PFSK-1 (cell line): ENCODE data around the gene NTN1.

Source experiments
- POLR2AphosphoS5 ChIP-seq: IDR thresholded peaks from 2 replicates; pipeline ENCODE4 v1.6.1; 2012; ENCODE audit warnings: low read depth, mild to moderate bottlenecking, control low read depth, low read length, moderate library complexity
- SIN3A ChIP-seq: IDR thresholded peaks from 2 replicates; pipeline ENCODE4 v1.6.1; 2012; ENCODE audit warnings: mild to moderate bottlenecking, low read length, moderate library complexity, borderline replicate concordance; ENCODE audit not compliant: insufficient read depth
- TAF1 ChIP-seq: IDR thresholded peaks from 2 replicates; pipeline ENCODE4 v1.6.1; 2012; ENCODE audit warnings: low read length, control low read depth, borderline replicate concordance; ENCODE audit not compliant: insufficient read depth
- TF ChIP-seq, protein P1 (sequence below), 2 experiments: IDR thresholded peaks; 2 replicates each; pipeline versions ENCODE4 v1.6.1 to v1.8.0; 2011 to 2012; ENCODE audit warnings: low read depth in 2 of 2, low read length in 2 of 2, control low read depth in 1 of 2, inconsistent platforms in 1 of 2, mild to moderate bottlenecking in 1 of 2, moderate library complexity in 1 of 2; ENCODE audit not compliant: insufficient read depth in 1 of 2

DNA sequence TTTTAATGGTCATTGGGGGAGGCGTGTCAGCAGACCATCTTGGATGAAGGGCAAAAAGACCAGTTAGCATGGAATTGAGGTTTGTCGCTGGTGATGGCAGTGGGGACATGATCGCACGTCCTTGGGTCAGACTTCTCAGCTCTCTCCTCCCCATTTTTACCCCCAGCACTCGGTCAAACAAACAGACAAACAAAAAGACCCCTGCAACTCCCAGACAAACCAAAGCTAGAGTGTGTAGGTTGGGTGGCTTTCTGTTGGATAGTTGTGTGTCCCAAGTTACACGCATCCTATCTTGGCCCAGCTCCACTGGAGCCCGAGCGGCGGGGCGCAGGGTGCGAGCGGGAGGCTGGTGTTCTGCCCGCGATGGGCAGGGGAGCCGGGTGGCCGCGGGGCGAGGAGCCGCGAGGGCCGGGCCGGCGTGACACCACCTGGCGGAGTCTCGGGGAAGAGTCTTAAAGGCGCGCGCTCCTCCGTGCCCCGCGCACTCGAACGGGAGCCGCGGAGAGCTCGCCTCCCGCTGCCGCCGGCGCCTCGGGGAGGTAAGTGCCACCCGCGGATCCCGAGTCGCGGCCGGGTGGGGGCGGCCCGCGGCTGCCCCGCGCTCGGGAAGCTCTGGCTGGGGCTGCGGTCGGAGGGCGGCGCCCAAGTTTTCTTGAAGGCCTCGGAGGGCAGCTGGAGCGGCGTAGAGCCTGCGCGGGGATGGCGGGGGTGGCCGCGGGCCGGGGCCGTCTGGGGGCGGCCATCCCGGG, 18.5 kb upstream of the NTN1 start:
- TF ChIP-seq, protein P1, sequence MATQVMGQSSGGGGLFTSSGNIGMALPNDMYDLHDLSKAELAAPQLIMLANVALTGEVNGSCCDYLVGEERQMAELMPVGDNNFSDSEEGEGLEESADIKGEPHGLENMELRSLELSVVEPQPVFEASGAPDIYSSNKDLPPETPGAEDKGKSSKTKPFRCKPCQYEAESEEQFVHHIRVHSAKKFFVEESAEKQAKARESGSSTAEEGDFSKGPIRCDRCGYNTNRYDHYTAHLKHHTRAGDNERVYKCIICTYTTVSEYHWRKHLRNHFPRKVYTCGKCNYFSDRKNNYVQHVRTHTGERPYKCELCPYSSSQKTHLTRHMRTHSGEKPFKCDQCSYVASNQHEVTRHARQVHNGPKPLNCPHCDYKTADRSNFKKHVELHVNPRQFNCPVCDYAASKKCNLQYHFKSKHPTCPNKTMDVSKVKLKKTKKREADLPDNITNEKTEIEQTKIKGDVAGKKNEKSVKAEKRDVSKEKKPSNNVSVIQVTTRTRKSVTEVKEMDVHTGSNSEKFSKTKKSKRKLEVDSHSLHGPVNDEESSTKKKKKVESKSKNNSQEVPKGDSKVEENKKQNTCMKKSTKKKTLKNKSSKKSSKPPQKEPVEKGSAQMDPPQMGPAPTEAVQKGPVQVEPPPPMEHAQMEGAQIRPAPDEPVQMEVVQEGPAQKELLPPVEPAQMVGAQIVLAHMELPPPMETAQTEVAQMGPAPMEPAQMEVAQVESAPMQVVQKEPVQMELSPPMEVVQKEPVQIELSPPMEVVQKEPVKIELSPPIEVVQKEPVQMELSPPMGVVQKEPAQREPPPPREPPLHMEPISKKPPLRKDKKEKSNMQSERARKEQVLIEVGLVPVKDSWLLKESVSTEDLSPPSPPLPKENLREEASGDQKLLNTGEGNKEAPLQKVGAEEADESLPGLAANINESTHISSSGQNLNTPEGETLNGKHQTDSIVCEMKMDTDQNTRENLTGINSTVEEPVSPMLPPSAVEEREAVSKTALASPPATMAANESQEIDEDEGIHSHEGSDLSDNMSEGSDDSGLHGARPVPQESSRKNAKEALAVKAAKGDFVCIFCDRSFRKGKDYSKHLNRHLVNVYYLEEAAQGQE (IDR thresholded peaks at IDR 0.05; ENCODE audit: insufficient read depth in 1 of 2, low read depth in 2 of 2, low read length in 2 of 2): no peak
- TF ChIP-seq POLR2AphosphoS5 (no peak), TAF1 (no peak), SIN3A (no peak)
